ENCODE measurements around the gene CYP4F8.

The CYP4F8 gene

GRCh38 chr19:15639596-15639995 is 24.6 kb downstream of the CYP4F8 start:
- H3K4me3 ChIP-seq (ENCODE audit: low read length), result no peak overlapping the region
- no peak for DNase-seq (ENCODE audit: low read depth)
- no peak for TF ChIP-seq CTCF (IDR thresholded peaks at IDR 0.05; ENCODE audit: insufficient read depth, low read depth, low read length, missing control alignments)

GRCh38 chr19:15640294-15640903 is 25.4 kb downstream of the CYP4F8 start, which contains the start of gene CYP4F3:
CYP4F3 (plus strand) TSS chr19:15640897; CDS start chr19:15641416, 519 bp downstream.
- peak; percentile 81 for DNase-seq (ENCODE audit: low read depth)
- no peak for TF ChIP-seq CTCF (IDR thresholded peaks at IDR 0.05; ENCODE audit: insufficient read depth, low read depth, low read length, missing control alignments)
- H3K4me3 ChIP-seq (ENCODE audit: low read length), result no peak within 1 kb of the TSS

DNA sequence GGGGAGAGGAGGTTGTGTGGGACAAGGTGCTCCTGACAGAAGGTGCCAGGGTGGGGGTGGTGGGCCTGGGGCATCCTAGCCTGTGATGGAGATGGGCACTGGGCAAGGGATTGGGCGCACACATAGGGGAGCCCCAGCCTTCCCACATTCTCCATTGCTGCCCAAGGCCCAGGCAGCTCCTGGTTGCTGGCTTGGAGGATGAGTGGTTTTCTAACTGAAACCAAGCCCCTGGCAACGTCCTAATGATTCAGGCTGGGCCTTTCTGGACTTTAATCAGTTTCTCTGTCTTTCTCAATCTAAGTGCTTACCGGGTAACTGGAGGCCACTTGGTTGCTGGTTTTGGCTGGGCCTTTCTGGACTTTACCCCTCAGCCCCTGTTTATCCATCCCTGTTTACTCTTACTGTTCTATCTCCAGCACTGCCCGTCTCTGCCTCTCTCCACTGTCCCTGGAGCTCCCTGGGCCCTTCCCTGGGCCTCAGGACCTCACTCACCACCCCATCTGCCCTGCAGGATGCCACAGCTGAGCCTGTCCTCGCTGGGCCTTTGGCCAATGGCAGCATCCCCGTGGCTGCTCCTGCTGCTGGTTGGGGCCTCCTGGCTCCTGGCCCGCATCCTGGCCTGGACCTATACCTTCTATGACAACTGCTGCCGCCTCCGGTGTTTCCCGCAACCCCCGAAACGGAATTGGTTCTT is 26.0 kb downstream of the CYP4F8 start:
- no peak for TF ChIP-seq CTCF (IDR thresholded peaks at IDR 0.05; ENCODE audit: insufficient read depth, low read depth, low read length, missing control alignments)

GRCh38 chr19:15641901-15642491 is 27.0 kb downstream of the CYP4F8 start:
- TF ChIP-seq CTCF (IDR thresholded peaks at IDR 0.05; ENCODE audit: insufficient read depth, low read depth, low read length, missing control alignments), result no peak
- no peak for DNase-seq (ENCODE audit: low read depth)
- no peak overlapping the region for H3K4me3 ChIP-seq (ENCODE audit: low read length)

More for the DNA sequence above, 26.0 kb downstream of the CYP4F8 start:
- DNase-seq (ENCODE audit: low read depth), result peak; percentile 38
- H3K4me3 ChIP-seq (ENCODE audit: low read length), result no peak overlapping the region

- TF ChIP-seq CTCF (IDR thresholded peaks at IDR 0.05; ENCODE audit: insufficient read depth, low read depth, low read length, missing control alignments), result no peak
- DNase-seq (ENCODE audit: low read depth), result no peak
- H3K4me3 ChIP-seq (ENCODE audit: low read length), result no peak overlapping the region
These were observed 27.8 kb downstream of the CYP4F8 start for GRCh38 chr19:15642807-15643206.

- H3K4me3 ChIP-seq (ENCODE audit: low read length), result no peak overlapping the region
- no peak for TF ChIP-seq CTCF (IDR thresholded peaks at IDR 0.05; ENCODE audit: insufficient read depth, low read depth, low read length, missing control alignments)
- no peak for DNase-seq (ENCODE audit: low read depth)
These were observed 28.4 kb downstream of the CYP4F8 start for GRCh38 chr19:15643387-15643786.
